Measurements from ENCODE around the gene NID1. TPM values are rescaled to one million over a fixed set of nuclear protein-coding genes. Genes with fewer than 3 reads are reported as not detected.

NID1 gene
- total RNA-seq, 3 donors from 2014 or later: 60.3 to 288 (median 154) TPM

DNA sequence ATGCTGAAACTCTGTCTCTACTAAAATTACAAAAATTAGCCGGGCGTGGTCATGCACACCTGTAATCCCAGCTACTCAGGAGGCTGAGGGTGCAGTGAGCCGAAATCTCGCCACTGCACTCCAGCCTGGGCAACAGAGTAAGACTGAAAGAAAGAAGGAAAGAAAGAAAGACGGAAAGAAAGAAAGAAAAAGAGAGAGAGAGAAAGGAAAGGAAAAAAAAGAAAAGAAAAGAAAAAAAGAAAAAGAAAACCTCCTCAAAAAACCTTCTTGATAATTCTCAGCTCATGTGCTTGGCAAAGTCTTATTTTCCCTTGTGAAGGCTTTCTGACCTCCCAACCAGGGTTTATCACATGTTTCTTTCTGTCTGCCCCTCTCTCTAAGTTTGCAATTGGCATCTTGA is 7.3 kb downstream of the NID1 start:
- TF ChIP-seq, protein P1, sequence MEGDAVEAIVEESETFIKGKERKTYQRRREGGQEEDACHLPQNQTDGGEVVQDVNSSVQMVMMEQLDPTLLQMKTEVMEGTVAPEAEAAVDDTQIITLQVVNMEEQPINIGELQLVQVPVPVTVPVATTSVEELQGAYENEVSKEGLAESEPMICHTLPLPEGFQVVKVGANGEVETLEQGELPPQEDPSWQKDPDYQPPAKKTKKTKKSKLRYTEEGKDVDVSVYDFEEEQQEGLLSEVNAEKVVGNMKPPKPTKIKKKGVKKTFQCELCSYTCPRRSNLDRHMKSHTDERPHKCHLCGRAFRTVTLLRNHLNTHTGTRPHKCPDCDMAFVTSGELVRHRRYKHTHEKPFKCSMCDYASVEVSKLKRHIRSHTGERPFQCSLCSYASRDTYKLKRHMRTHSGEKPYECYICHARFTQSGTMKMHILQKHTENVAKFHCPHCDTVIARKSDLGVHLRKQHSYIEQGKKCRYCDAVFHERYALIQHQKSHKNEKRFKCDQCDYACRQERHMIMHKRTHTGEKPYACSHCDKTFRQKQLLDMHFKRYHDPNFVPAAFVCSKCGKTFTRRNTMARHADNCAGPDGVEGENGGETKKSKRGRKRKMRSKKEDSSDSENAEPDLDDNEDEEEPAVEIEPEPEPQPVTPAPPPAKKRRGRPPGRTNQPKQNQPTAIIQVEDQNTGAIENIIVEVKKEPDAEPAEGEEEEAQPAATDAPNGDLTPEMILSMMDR (IDR thresholded peaks at IDR 0.05): no peak
- TF ChIP-seq POLR2AphosphoS5 (IDR thresholded peaks at IDR 0.05): no peak
- TF ChIP-seq POLR2A (IDR thresholded peaks at IDR 0.05): no peak
- Histone ChIP-seq H3K4me3 (peak overlapping the region in 2 of 3 donors; percentile 25 to 35), H3K27ac (peak overlapping the region in 1 of 2 donors; percentile 70), H3K27me3 (no peaks in the 10 kb centered on the region), H3K4me1 (no peaks in the 10 kb centered on the region), H3K36me3 (no peaks in the 10 kb centered on the region), H3K9me3 (no peaks in the 10 kb centered on the region)
- no peak for DNase-seq (ENCODE audit: low spot score in 2 of 2)
- intact Hi-C loops (cut with DNase I; ENCODE audit: low total_unique reads): no loop called here

- H3K9me3 ChIP-seq: no peaks in the 10 kb centered on the region
- H3K4me3 ChIP-seq: peak overlapping the region in 1 of 3 donors; percentile 6
- intact Hi-C loops (cut with DNase I; ENCODE audit: low total_unique reads): no loop called here
- no peaks in the 10 kb centered on the region for H3K36me3 ChIP-seq
- no peaks in the 10 kb centered on the region for H3K4me1 ChIP-seq
- TF ChIP-seq, protein P1 (IDR thresholded peaks at IDR 0.05): no peak
- no peak for TF ChIP-seq POLR2AphosphoS5 (IDR thresholded peaks at IDR 0.05)
- no peak for TF ChIP-seq POLR2A (IDR thresholded peaks at IDR 0.05)
- no peak for DNase-seq (ENCODE audit: low spot score in 2 of 2)
- no peaks in the 10 kb centered on the region for H3K27me3 ChIP-seq
- H3K27ac ChIP-seq: peak overlapping the region in 1 of 2 donors; percentile 43
Observed at GRCh38 chr1:236052232-236052993, 12.5 kb downstream of the NID1 start.

GRCh38 chr1:236051242-236051791 is 13.6 kb downstream of the NID1 start:
- H3K4me3 ChIP-seq: peak overlapping the region in 1 of 3 donors; percentile 6
- H3K36me3 ChIP-seq: no peaks in the 10 kb centered on the region
- TF ChIP-seq, protein P1 (IDR thresholded peaks at IDR 0.05): no peak
- TF ChIP-seq POLR2AphosphoS5 (IDR thresholded peaks at IDR 0.05): no peak
- no peak for TF ChIP-seq POLR2A (IDR thresholded peaks at IDR 0.05)
- no peaks in the 10 kb centered on the region for H3K27me3 ChIP-seq
- intact Hi-C loops (cut with DNase I; ENCODE audit: low total_unique reads): no loop called here
- H3K9me3 ChIP-seq: no peaks in the 10 kb centered on the region
- DNase-seq (ENCODE audit: low spot score in 2 of 2): no peak
- H3K27ac ChIP-seq: peak overlapping the region in 1 of 2 donors; percentile 43
- no peaks in the 10 kb centered on the region for H3K4me1 ChIP-seq

DNA sequence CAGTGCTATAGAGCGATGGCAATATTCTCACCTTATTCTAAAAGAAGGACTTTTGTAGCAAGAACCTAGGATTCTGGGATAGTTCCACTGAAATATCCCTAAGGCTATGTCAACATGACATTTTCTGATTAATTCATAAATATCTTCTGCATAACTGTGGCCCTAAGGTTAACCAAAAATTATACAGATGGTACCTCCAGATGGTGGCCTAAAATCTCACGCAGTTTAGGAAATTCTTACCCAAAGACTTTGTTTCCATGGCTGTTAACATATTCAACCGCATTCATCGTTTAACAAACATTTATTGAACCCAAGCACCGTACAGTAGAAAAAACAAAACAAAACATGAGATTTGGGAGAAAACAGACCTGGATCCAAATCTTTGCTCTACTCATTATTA is 19.1 kb downstream of the NID1 start:
- H3K36me3 ChIP-seq: no peaks in the 10 kb centered on the region
- no peak overlapping the region for H3K27ac ChIP-seq
- H3K27me3 ChIP-seq: no peaks in the 10 kb centered on the region
- H3K4me1 ChIP-seq: no peaks in the 10 kb centered on the region
- no peaks in the 10 kb centered on the region for H3K9me3 ChIP-seq
- H3K4me3 ChIP-seq: no peak overlapping the region
- TF ChIP-seq, protein P1 (IDR thresholded peaks at IDR 0.05): no peak
- no peak for TF ChIP-seq POLR2A (IDR thresholded peaks at IDR 0.05)
- TF ChIP-seq POLR2AphosphoS5 (IDR thresholded peaks at IDR 0.05): no peak
- no peak for DNase-seq (ENCODE audit: low spot score in 2 of 2)
- intact Hi-C loops (cut with DNase I; ENCODE audit: low total_unique reads): no loop called here

- no peak overlapping the region for H3K4me3 ChIP-seq
- H3K9me3 ChIP-seq: no peaks in the 10 kb centered on the region
- DNase-seq (ENCODE audit: low spot score in 2 of 2): no peak
- TF ChIP-seq POLR2A (IDR thresholded peaks at IDR 0.05) (no peak), POLR2AphosphoS5 (IDR thresholded peaks at IDR 0.05) (no peak)
- TF ChIP-seq, protein P1 (IDR thresholded peaks at IDR 0.05): no peak
- H3K27me3 ChIP-seq: no peaks in the 10 kb centered on the region
- no peak overlapping the region for H3K27ac ChIP-seq
- H3K4me1 ChIP-seq: no peaks in the 10 kb centered on the region
- no peaks in the 10 kb centered on the region for H3K36me3 ChIP-seq
- intact Hi-C loops (cut with DNase I; ENCODE audit: low total_unique reads): no loop called here
Observed at GRCh38 chr1:236044341-236044740, 20.5 kb downstream of the NID1 start.
